Stimulated activated CD8-positive, alpha-beta memory T cell treated with anti-CD3 and anti-CD28 coated beads, Interleukin-15, amount 100 ng/mL, for 24 hours (primary cell): ENCODE results near the gene SEC24D.
"Not testable (repeated sequence)": the region's sequence is repeated elsewhere in the genome, so short reads cannot be mapped to it uniquely, and the experiment has no call there.

Source experiments
- DNase-seq: peaks from one replicate; pipeline ENCODE4 v3.0.0-alpha.2; 2020; ENCODE audit warnings: low read depth

SEC24D gene

GRCh38 chr4:118810991-118811764 lies 24.7 kb downstream of the SEC24D start:
- no peak for DNase-seq

GRCh38 chr4:118807659-118808058 lies 28.3 kb downstream of the SEC24D start:
- DNase-seq: no peak

- no peak for DNase-seq
Observed at GRCh38 chr4:118803253-118803652, 32.7 kb downstream of the SEC24D start.

GRCh38 chr4:118801895-118802575 lies 33.9 kb downstream of the SEC24D start:
- no peak for DNase-seq

- DNase-seq: no peak
Observed at GRCh38 chr4:118799231-118799942, 36.5 kb downstream of the SEC24D start.

GRCh38 chr4:118798658-118799057 lies 37.3 kb downstream of the SEC24D start:
- no peak for DNase-seq

- no peak for DNase-seq
Observed at GRCh38 chr4:118797558-118798142, 38.3 kb downstream of the SEC24D start.

- DNase-seq: not testable (repeated sequence)
Observed at GRCh38 chr4:118791690-118792446, 44.1 kb downstream of the SEC24D start.

- DNase-seq: no peak
Observed at GRCh38 chr4:118790544-118790943, 45.4 kb downstream of the SEC24D start.

- DNase-seq: no peak
Observed at GRCh38 chr4:118788911-118789310, 47.0 kb downstream of the SEC24D start.

- DNase-seq: no peak
Observed at GRCh38 chr4:118787844-118788380, 48.0 kb downstream of the SEC24D start.

- no peak for DNase-seq
Observed at GRCh38 chr4:118784776-118785175, 51.1 kb downstream of the SEC24D start.

- no peak for DNase-seq
Observed at GRCh38 chr4:118783887-118784286, 52.0 kb downstream of the SEC24D start.

GRCh38 chr4:118782886-118783285 lies 53.0 kb downstream of the SEC24D start:
- DNase-seq: not testable (repeated sequence)

- not testable (repeated sequence) for DNase-seq
Observed at GRCh38 chr4:118777649-118778048, 58.3 kb downstream of the SEC24D start.

- not testable (repeated sequence) for DNase-seq
Observed at GRCh38 chr4:118776955-118777640, 58.8 kb downstream of the SEC24D start.

GRCh38 chr4:118776157-118776954 lies 59.6 kb downstream of the SEC24D start:
- no peak for DNase-seq

- no peak for DNase-seq
Observed at GRCh38 chr4:118775405-118775804, 60.5 kb downstream of the SEC24D start.

- no peak for DNase-seq
Observed at GRCh38 chr4:118774989-118775388, 60.9 kb downstream of the SEC24D start.

GRCh38 chr4:118774321-118774720 lies 61.6 kb downstream of the SEC24D start:
- no peak for DNase-seq
